ENCODE data around the gene LCK.

DNA sequence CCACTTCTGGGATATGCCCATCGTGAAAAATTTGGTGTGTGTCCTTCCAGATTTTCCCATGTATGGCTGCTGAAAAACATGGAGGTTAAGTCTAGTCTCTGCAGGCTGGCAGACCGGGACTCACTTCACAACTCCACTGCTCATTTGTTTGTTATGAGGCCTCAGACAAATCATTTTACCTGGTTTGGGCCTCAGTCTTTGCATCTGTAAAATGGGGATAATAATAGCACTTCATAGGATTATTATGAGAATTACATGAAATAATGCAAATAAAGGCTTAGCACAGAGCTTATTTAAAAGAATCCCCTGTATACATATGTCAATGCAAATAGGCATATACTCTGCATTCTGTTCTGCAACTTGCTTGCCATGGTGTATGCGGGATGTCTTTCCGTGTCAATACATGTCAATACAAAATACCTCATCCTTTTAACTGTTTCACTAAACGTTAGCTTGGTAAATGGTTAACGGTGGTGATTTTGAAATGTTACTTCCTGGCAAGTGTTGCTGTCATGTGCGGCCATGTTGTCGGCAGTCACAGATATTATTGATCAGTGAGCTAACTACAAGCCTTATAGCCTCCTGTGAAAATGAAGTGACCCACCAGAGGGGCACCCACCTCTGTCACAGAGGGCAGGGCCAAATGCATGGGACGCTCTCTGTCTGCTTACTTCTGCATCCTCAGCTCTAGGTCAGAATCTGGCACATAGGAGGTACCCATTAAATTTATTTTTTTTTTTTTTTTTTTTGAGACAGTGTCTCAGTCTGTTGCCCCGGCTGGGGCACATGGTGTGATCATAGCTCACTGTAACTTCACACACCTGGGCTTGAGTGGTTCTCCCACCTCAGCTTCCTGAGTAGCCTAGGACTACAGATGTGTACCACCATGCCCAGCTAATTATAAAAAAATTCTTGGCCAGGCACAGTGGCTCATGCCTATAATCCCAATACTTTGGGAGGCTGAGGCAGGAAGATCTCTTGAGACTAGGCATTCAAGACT is 4.3 kb downstream of the LCK start:
- TF ChIP-seq, protein P1, sequence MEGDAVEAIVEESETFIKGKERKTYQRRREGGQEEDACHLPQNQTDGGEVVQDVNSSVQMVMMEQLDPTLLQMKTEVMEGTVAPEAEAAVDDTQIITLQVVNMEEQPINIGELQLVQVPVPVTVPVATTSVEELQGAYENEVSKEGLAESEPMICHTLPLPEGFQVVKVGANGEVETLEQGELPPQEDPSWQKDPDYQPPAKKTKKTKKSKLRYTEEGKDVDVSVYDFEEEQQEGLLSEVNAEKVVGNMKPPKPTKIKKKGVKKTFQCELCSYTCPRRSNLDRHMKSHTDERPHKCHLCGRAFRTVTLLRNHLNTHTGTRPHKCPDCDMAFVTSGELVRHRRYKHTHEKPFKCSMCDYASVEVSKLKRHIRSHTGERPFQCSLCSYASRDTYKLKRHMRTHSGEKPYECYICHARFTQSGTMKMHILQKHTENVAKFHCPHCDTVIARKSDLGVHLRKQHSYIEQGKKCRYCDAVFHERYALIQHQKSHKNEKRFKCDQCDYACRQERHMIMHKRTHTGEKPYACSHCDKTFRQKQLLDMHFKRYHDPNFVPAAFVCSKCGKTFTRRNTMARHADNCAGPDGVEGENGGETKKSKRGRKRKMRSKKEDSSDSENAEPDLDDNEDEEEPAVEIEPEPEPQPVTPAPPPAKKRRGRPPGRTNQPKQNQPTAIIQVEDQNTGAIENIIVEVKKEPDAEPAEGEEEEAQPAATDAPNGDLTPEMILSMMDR (IDR thresholded peaks at IDR 0.05; ENCODE audit: poor library complexity, severe bottlenecking) = no peak
- TF ChIP-seq EZH2 (IDR thresholded peaks at IDR 0.05; ENCODE audit: borderline replicate concordance, insufficient read depth, low read length, poor library complexity, severe bottlenecking) = no peak
- no peak for TF ChIP-seq RAD21 (conservative IDR thresholded peaks at IDR 0.05)
- TF ChIP-seq TAF1 (IDR thresholded peaks at IDR 0.05; ENCODE audit: low read depth) = no peak
- no peak for TF ChIP-seq POLR2AphosphoS5 (IDR thresholded peaks at IDR 0.05)
- no peak for TF ChIP-seq EP300 (conservative IDR thresholded peaks at IDR 0.05; ENCODE audit: poor library complexity, severe bottlenecking)
- TF ChIP-seq, protein P2, sequence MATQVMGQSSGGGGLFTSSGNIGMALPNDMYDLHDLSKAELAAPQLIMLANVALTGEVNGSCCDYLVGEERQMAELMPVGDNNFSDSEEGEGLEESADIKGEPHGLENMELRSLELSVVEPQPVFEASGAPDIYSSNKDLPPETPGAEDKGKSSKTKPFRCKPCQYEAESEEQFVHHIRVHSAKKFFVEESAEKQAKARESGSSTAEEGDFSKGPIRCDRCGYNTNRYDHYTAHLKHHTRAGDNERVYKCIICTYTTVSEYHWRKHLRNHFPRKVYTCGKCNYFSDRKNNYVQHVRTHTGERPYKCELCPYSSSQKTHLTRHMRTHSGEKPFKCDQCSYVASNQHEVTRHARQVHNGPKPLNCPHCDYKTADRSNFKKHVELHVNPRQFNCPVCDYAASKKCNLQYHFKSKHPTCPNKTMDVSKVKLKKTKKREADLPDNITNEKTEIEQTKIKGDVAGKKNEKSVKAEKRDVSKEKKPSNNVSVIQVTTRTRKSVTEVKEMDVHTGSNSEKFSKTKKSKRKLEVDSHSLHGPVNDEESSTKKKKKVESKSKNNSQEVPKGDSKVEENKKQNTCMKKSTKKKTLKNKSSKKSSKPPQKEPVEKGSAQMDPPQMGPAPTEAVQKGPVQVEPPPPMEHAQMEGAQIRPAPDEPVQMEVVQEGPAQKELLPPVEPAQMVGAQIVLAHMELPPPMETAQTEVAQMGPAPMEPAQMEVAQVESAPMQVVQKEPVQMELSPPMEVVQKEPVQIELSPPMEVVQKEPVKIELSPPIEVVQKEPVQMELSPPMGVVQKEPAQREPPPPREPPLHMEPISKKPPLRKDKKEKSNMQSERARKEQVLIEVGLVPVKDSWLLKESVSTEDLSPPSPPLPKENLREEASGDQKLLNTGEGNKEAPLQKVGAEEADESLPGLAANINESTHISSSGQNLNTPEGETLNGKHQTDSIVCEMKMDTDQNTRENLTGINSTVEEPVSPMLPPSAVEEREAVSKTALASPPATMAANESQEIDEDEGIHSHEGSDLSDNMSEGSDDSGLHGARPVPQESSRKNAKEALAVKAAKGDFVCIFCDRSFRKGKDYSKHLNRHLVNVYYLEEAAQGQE (IDR thresholded peaks at IDR 0.05; ENCODE audit: borderline replicate concordance) = no peak
